ENCODE data around the gene DLGAP1. TPM values are rescaled to one million over a fixed set of nuclear protein-coding genes. Genes with fewer than 3 reads are reported as not detected.

DLGAP1 gene
- total and polyA plus RNA-seq, 2 of the 13 experiments (the other 11 are each of a cell fraction or from before 2014, with no cell fraction given): 0.01 TPM; not detected in 1

DNA sequence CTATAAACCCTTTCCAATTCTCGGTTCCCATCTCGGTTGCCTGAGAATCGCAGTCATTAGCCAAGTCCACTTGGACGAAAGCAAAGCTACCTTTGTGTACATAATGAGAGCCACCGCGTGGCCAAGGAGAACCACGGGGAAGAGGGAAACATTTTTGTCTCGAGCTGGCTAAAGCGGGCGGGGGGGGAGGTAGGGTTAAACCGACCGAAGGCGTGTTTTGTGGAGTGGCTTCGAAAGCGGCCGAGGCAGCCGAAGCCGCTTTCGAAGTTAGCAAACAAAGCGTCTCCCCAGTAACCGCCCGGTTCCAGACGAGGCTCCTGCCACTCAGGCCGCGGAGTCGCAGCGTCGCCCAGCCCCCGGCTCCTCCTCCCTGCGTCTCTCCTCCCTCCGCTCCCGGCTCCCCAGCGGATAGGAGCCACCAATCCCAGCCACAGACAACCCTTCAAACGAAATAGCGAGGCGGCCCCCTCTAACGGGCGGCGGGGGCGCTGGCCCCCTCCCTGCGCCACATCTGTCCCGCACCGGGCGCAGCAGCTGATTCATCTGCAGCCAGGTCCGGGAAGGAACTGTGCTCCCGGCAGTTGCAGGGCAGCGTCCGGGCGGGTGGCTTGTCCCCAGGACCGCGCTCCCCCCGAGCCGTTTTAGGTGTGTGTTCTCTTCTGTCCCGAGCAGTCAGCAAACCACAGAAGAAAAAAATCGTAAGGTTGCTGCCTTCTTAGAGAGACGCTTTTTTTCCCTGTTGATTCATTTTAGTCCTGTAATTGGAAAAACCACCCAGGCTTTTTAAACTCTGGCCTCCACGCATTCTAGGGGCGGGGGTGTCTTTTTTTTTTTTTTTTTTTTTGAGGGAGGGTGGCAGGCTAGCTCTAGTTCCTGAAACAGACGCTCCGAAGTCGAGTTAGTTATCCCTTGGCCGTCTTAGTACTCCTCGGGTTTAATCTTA is 1006.9 kb downstream of the DLGAP1 start (continued):
- TF ChIP-seq, protein P1, sequence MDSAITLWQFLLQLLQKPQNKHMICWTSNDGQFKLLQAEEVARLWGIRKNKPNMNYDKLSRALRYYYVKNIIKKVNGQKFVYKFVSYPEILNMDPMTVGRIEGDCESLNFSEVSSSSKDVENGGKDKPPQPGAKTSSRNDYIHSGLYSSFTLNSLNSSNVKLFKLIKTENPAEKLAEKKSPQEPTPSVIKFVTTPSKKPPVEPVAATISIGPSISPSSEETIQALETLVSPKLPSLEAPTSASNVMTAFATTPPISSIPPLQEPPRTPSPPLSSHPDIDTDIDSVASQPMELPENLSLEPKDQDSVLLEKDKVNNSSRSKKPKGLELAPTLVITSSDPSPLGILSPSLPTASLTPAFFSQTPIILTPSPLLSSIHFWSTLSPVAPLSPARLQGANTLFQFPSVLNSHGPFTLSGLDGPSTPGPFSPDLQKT (CRISPR knock-in tag; IDR thresholded peaks at IDR 0.05; ENCODE audit: borderline replicate concordance): no peak
- no peak for TF ChIP-seq CBX2 (IDR thresholded peaks at IDR 0.05; ENCODE audit: low read depth, low read length)
- no peak; the same call in 1 of the 2 replicates for TF ChIP-seq CBX2 (CRISPR knock-in tag; IDR thresholded peaks at IDR 0.05; ENCODE audit: low read depth)
- TF ChIP-seq ETV5 (CRISPR knock-in tag; IDR thresholded peaks at IDR 0.05; ENCODE audit: borderline replicate concordance): peak; percentile 75; the same call in 1 of the 2 replicates
- TF ChIP-seq, protein P2, sequence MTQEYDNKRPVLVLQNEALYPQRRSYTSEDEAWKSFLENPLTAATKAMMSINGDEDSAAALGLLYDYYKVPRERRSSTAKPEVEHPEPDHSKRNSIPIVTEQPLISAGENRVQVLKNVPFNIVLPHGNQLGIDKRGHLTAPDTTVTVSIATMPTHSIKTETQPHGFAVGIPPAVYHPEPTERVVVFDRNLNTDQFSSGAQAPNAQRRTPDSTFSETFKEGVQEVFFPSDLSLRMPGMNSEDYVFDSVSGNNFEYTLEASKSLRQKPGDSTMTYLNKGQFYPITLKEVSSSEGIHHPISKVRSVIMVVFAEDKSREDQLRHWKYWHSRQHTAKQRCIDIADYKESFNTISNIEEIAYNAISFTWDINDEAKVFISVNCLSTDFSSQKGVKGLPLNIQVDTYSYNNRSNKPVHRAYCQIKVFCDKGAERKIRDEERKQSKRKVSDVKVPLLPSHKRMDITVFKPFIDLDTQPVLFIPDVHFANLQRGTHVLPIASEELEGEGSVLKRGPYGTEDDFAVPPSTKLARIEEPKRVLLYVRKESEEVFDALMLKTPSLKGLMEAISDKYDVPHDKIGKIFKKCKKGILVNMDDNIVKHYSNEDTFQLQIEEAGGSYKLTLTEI (CRISPR knock-in tag; conservative IDR thresholded peaks at IDR 0.05): no peak
- TF ChIP-seq ZNF317 (CRISPR knock-in tag; IDR thresholded peaks at IDR 0.05): peak; percentile 47; the same call in 1 of the 2 replicates
- TF ChIP-seq ZFP82 (CRISPR knock-in tag; IDR thresholded peaks at IDR 0.05; ENCODE audit: borderline replicate concordance): peak; percentile 50; the same call in 1 of the 2 replicates
- peak; percentile 98 for TF ChIP-seq SAP130 (CRISPR knock-in tag; IDR thresholded peaks at IDR 0.05; ENCODE audit: low read depth)
- TF ChIP-seq NR2F6 (IDR thresholded peaks at IDR 0.05): no peak; the same call in 1 of the 2 replicates
- TF ChIP-seq NR2F6 (CRISPR knock-in tag; IDR thresholded peaks at IDR 0.05): peak; percentile 46; the same call in 1 of the 2 replicates
- peak; percentile 73; the same call in 1 of the 2 replicates for TF ChIP-seq PCBP1 (IDR thresholded peaks at IDR 0.05; ENCODE audit: borderline replicate concordance, low read depth, low read length)
- TF ChIP-seq HNRNPUL1 (IDR thresholded peaks at IDR 0.05; ENCODE audit: low read depth, low read length): peak; percentile 45; the same call in 1 of the 2 replicates
- TF ChIP-seq CEBPB (IDR thresholded peaks at IDR 0.05; ENCODE audit: borderline replicate concordance, low read depth, low read length): no peak
- TF ChIP-seq ZNF652 (CRISPR knock-in tag; IDR thresholded peaks at IDR 0.05; ENCODE audit: borderline replicate concordance, low read depth): no peak; the same call in 1 of the 2 replicates
- TF ChIP-seq, protein P3, sequence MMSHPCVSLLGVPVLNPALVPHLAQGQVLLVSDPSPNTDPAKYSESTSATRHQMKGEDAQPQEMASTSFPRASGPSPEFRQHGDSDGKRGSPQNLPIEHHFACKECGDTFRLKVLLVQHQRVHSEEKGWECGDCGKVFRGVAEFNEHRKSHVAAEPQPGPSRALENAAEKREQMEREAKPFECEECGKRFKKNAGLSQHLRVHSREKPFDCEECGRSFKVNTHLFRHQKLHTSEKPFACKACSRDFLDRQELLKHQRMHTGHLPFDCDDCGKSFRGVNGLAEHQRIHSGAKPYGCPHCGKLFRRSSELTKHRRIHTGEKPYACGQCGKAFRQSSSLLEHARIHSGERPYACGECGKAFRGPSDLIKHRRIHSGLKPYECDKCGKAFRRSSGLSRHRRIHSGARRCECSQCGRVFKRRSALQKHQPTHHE (CRISPR knock-in tag; IDR thresholded peaks at IDR 0.05; ENCODE audit: borderline replicate concordance): peak; percentile 63; the same call in 1 of the 2 replicates
- TF ChIP-seq ZMYM2 (CRISPR knock-in tag; IDR thresholded peaks at IDR 0.05): peak; percentile 57; the same call in 1 of the 2 replicates
- no peak for TF ChIP-seq MBNL3 (CRISPR knock-in tag; conservative IDR thresholded peaks at IDR 0.05)
- TF ChIP-seq, protein P4, sequence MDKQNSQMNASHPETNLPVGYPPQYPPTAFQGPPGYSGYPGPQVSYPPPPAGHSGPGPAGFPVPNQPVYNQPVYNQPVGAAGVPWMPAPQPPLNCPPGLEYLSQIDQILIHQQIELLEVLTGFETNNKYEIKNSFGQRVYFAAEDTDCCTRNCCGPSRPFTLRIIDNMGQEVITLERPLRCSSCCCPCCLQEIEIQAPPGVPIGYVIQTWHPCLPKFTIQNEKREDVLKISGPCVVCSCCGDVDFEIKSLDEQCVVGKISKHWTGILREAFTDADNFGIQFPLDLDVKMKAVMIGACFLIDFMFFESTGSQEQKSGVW (CRISPR knock-in tag; IDR thresholded peaks at IDR 0.05; ENCODE audit: borderline replicate concordance): no peak
- 0 out of 2 replicates have a peak, but pooled peaks have one; percentile 12 for TF ChIP-seq SNAPC2 (CRISPR knock-in tag; IDR thresholded peaks at IDR 0.05)
- 0 out of 2 replicates have a peak, but pooled peaks have one; percentile 60 for TF ChIP-seq TOPORS (CRISPR knock-in tag; IDR thresholded peaks at IDR 0.05)
- TF ChIP-seq, protein P5, sequence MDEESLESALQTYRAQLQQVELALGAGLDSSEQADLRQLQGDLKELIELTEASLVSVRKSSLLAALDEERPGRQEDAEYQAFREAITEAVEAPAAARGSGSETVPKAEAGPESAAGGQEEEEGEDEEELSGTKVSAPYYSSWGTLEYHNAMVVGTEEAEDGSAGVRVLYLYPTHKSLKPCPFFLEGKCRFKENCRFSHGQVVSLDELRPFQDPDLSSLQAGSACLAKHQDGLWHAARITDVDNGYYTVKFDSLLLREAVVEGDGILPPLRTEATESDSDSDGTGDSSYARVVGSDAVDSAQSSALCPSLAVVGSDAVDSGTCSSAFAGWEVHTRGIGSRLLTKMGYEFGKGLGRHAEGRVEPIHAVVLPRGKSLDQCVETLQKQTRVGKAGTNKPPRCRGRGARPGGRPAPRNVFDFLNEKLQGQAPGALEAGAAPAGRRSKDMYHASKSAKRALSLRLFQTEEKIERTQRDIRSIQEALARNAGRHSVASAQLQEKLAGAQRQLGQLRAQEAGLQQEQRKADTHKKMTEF (CRISPR knock-in tag; IDR thresholded peaks at IDR 0.05): peak; percentile 95
- TF ChIP-seq ZNF20 (CRISPR knock-in tag; IDR thresholded peaks at IDR 0.05): 0 out of 2 replicates have a peak, but pooled peaks have one; percentile 71
- TF ChIP-seq NFIB (CRISPR knock-in tag; IDR thresholded peaks at IDR 0.05; ENCODE audit: borderline replicate concordance): no peak

Data from HepG2 (cell line).